Endodermal cell (in vitro differentiated cells): Measurements from ENCODE around the gene C6orf120. TPM values are rescaled to one million over a fixed set of nuclear protein-coding genes. Genes with fewer than 3 reads are reported as not detected.

ENCODE experiments used
- DNase-seq: peaks from one replicate; pipeline ENCODE4 v3.0.0-alpha.2; 2017
- H3K27ac ChIP-seq: 2 replicates; pipeline ENCODE4 v1.5.1; 2013; ENCODE audit warnings: mild to moderate bottlenecking, low read depth, low read length, moderate library complexity
- H3K27me3 ChIP-seq: 2 replicates; pipeline ENCODE4 v1.6.1; 2013; ENCODE audit warnings: mild to moderate bottlenecking, low read length, moderate library complexity; ENCODE audit not compliant: insufficient read depth, control insufficient read depth, poor library complexity, severe bottlenecking
- H3K36me3 ChIP-seq: 2 replicates; pipeline ENCODE4 v1.7.0; 2013; ENCODE audit warnings: mild to moderate bottlenecking, low read length, moderate library complexity; ENCODE audit not compliant: control insufficient read depth, insufficient read depth
- H3K4me1 ChIP-seq: one replicate; pipeline ENCODE4 v1.7.0; 2013; ENCODE audit warnings: low read length; ENCODE audit not compliant: control insufficient read depth, insufficient read depth
- H3K4me3 ChIP-seq: 2 replicates; pipeline ENCODE4 v1.5.1; 2013; ENCODE audit warnings: mild to moderate bottlenecking, low read length, moderate library complexity
- H3K9ac ChIP-seq: 2 replicates; pipeline ENCODE4 v1.6.1; 2013; ENCODE audit warnings: mild to moderate bottlenecking, low read length, moderate library complexity; ENCODE audit not compliant: poor library complexity, severe bottlenecking; ENCODE audit errors: extremely low read depth
- H3K9me3 ChIP-seq: 2 replicates; pipeline ENCODE4 v1.6.1; 2013; ENCODE audit warnings: mild to moderate bottlenecking, low read length, moderate library complexity; ENCODE audit not compliant: control insufficient read depth
- H3K27ac Mint-ChIP-seq: 2 replicates; pipeline ENCODE4 v1.8.0; 2020; ENCODE audit warnings: mixed read lengths
- H3K27me3 Mint-ChIP-seq: 2 replicates; pipeline ENCODE4 v1.8.0; 2021; ENCODE audit warnings: mild to moderate bottlenecking, mixed read lengths; ENCODE audit not compliant: insufficient read depth
- H3K36me3 Mint-ChIP-seq: 2 replicates; pipeline ENCODE4 v1.8.0; 2020; ENCODE audit warnings: low read depth, mixed read lengths
- H3K4me1 Mint-ChIP-seq: 2 replicates; pipeline ENCODE4 v1.8.0; 2020; ENCODE audit warnings: mixed read lengths
- H3K4me3 Mint-ChIP-seq: 2 replicates; pipeline ENCODE4 v1.8.0; 2020; ENCODE audit warnings: mild to moderate bottlenecking, moderate library complexity, mixed read lengths
- H3K9me3 Mint-ChIP-seq: 2 replicates; pipeline ENCODE4 v1.8.0; 2020; ENCODE audit warnings: mild to moderate bottlenecking, mixed read lengths
- WGBS, 2 experiments: methylation state at CpG; one replicate each; pipeline versions ENCODE4 v1.1.5 to v1.1.7; 2013; ENCODE audit warnings: missing lambda C conversion rate in 2 of 2, mixed read lengths in 1 of 2; ENCODE audit not compliant: insufficient coverage in 1 of 2, insufficient read length in 1 of 2; 5-methylcytosine and 5-hydroxymethylcytosine counted together
- total RNA-seq, 2 donors: library from RNA; stranded (reverse); fragmentation: NEBNext Ultra II Directional in 1 of 2; extraction: Animal tissue kit (Norgen Biotek cat#: 25700) in 1 of 2; gene quantifications; 2 replicates in 1 of 2; 3 replicates in 1 of 2; pipeline ENCODE4 v1.2.1, GENCODE V29; 2021
- TF ChIP-seq, protein P1 (sequence below): fragments of 200-600 bp; sonication (generic); conservative IDR thresholded peaks from 2 replicates; pipeline ENCODE4 v1.5.0; 2021; ENCODE audit warnings: antibody characterized with exemption, mild to moderate bottlenecking

C6orf120 gene
- total RNA-seq, 2 donors from 2014 or later: 24.0 to 29.7 TPM

- H3K27ac ChIP-seq: no peak overlapping the region
- H3K4me1 ChIP-seq: no peaks in the 10 kb centered on the region
- no peaks in the 10 kb centered on the region for H3K27me3 ChIP-seq
- H3K36me3 ChIP-seq: peaks cover 83% of the 10 kb centered on the region
- TF ChIP-seq, protein P1, sequence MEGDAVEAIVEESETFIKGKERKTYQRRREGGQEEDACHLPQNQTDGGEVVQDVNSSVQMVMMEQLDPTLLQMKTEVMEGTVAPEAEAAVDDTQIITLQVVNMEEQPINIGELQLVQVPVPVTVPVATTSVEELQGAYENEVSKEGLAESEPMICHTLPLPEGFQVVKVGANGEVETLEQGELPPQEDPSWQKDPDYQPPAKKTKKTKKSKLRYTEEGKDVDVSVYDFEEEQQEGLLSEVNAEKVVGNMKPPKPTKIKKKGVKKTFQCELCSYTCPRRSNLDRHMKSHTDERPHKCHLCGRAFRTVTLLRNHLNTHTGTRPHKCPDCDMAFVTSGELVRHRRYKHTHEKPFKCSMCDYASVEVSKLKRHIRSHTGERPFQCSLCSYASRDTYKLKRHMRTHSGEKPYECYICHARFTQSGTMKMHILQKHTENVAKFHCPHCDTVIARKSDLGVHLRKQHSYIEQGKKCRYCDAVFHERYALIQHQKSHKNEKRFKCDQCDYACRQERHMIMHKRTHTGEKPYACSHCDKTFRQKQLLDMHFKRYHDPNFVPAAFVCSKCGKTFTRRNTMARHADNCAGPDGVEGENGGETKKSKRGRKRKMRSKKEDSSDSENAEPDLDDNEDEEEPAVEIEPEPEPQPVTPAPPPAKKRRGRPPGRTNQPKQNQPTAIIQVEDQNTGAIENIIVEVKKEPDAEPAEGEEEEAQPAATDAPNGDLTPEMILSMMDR: no peak
- no peak overlapping the region for H3K9ac ChIP-seq
- no peak overlapping the region for H3K4me3 ChIP-seq
- H3K36me3 Mint-ChIP-seq: peaks cover 82% of the 10 kb centered on the region
- H3K27me3 Mint-ChIP-seq: no peaks in the 10 kb centered on the region
- WGBS, 2 experiments: 96 to 97% methylated on average over 6 of the region's 6 CpGs
- no peak overlapping the region for H3K27ac Mint-ChIP-seq
- no peaks in the 10 kb centered on the region for H3K4me1 Mint-ChIP-seq
- peaks cover 88% of the 10 kb centered on the region for H3K9me3 ChIP-seq
- no peak overlapping the region for H3K4me3 Mint-ChIP-seq
- DNase-seq: no peak
- H3K9me3 Mint-ChIP-seq: peaks cover 60% of the 10 kb centered on the region
Measured at GRCh38 chr6:169689287-169689686, 12.6 kb upstream of the C6orf120 start.

DNA sequence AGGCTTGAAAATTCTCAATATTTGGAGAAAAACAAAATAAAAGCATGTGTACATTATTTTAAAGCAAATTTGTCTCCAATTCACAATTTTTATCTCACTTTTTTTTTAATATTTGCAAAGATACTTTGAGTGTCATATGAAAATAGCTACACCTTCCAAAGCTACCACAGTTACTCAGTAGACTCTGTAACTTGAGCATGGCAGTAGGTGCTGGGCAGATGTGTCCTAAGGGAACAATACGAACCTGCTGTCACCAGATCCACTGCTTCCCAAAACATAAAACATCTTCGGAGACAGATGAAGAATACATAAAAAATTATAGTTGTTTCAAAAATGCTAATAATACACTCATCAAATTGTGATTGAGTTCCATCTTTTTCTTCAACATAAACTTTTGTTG is 10.7 kb upstream of the C6orf120 start:
- Histone ChIP-seq H3K27ac (no peak overlapping the region), H3K4me1 (no peaks in the 10 kb centered on the region), H3K36me3 (peaks cover 83% of the 10 kb centered on the region), H3K27me3 (no peaks in the 10 kb centered on the region), H3K9me3 (peaks cover 92% of the 10 kb centered on the region), H3K9ac (no peak overlapping the region), H3K4me3 (no peak overlapping the region)
- peaks cover 60% of the 10 kb centered on the region for H3K9me3 Mint-ChIP-seq
- H3K36me3 Mint-ChIP-seq: peaks cover 85% of the 10 kb centered on the region
- WGBS, 2 experiments: 100% methylated on average over 1 of the region's 2 CpGs; no CpG with 5 or more reads in 1 of the 2 experiments
- H3K4me1 Mint-ChIP-seq: no peaks in the 10 kb centered on the region
- no peak for DNase-seq
- H3K27me3 Mint-ChIP-seq: no peaks in the 10 kb centered on the region
- H3K27ac Mint-ChIP-seq: no peak overlapping the region
- TF ChIP-seq, protein P1: no peak
- no peak overlapping the region for H3K4me3 Mint-ChIP-seq

- Histone ChIP-seq H3K9ac (no peak overlapping the region), H3K4me3 (no peak overlapping the region), H3K27me3 (no peaks in the 10 kb centered on the region), H3K9me3 (peaks cover 92% of the 10 kb centered on the region), H3K4me1 (no peaks in the 10 kb centered on the region), H3K36me3 (peaks cover 83% of the 10 kb centered on the region), H3K27ac (no peak overlapping the region)
- Mint-ChIP-seq H3K9me3 (peaks cover 57% of the 10 kb centered on the region), H3K36me3 (peaks cover 81% of the 10 kb centered on the region), H3K4me1 (no peaks in the 10 kb centered on the region), H3K4me3 (no peak overlapping the region), H3K27me3 (no peaks in the 10 kb centered on the region), H3K27ac (no peak overlapping the region)
- no peak for DNase-seq
- TF ChIP-seq, protein P1: no peak
- 91 to 100% methylated on average over 2 to 3 of the region's 3 CpGs for WGBS, 2 experiments
Measured at GRCh38 chr6:169692516-169692915, 9.4 kb upstream of the C6orf120 start.
